HG03060 (cell line): ENCODE measurements around the gene CTBP1.

ENCODE experiments used
- ATAC-seq: cut with Tn5 transposase; IDR thresholded peaks from one replicate; pipeline ENCODE4 v1.9.1; 2021; ENCODE audit warnings: low read depth, moderate number of reproducible peaks; ENCODE audit not compliant: unreplicated experiment

Gene CTBP1

DNA sequence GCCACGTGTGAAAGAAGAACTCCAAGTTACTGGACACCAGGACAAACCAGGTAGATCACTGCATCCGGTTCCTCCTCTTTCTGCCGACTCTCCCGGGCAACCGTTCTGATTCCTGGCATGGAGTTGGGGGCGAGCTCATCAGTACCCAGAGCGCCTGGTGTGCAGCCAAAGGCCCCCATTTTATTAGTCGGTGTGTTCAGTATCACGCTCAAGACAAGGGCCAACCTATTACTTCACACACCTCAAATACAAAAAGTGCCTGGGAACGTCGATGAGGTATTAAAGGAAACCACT lies 2.8 kb upstream of the CTBP1 start:
- ATAC-seq, result no peak

DNA sequence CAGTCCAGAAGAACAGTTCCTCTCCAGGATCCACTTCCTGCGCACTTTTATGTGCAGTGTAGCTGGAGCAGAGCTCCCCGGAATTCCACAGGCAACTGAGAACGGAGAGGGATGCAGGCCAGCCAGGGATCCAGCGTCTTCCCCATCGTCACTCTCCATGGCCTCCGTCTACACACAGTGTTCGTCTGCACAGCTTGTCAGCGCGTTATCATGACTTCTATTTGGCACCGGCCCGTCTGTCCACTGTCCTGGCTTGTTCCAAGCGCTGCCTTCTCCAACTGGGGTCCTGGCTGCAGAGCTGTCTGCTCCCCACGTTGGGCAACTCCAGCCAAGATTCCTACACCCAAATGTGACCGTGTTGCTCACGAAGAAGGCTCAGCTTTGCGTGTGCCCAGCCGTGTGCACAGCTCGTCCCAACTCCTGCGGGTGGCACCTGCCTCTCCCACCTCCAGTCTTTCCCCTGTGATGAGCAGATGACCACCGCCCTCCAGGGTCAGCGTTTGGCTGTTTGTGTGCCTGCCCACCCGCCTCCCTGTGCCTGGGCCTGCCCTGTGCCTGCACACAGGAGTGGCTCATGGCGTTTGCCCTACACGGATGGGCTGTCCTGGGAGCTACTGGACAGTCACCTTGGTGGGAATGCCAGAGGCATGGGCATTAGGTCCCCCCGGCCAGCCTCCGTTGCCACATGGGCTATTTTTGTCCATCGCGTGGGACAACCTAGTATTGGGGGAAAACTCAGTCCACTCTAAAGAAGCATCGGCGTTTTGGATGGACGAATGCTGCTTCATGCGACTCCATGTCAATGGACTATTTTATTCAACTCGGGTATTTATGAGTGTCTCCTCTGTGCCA lies 2.2 kb upstream of the CTBP1 start:
- ATAC-seq, result no peak

DNA sequence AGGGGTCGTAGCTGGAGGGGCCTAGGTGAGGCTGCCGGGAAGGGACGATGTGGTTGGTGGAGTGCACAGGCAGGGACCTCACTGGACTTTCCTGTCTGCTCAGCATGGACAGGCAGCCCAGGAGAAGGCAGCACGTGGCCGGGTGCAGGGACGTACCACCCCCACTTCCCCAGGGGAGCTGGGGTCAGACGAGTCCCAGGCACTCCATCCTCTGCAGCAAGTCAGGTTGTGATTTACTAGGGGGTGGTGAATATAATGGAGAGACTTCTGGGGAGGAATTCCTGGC lies 1.5 kb upstream of the CTBP1 start:
- no peak for ATAC-seq

DNA sequence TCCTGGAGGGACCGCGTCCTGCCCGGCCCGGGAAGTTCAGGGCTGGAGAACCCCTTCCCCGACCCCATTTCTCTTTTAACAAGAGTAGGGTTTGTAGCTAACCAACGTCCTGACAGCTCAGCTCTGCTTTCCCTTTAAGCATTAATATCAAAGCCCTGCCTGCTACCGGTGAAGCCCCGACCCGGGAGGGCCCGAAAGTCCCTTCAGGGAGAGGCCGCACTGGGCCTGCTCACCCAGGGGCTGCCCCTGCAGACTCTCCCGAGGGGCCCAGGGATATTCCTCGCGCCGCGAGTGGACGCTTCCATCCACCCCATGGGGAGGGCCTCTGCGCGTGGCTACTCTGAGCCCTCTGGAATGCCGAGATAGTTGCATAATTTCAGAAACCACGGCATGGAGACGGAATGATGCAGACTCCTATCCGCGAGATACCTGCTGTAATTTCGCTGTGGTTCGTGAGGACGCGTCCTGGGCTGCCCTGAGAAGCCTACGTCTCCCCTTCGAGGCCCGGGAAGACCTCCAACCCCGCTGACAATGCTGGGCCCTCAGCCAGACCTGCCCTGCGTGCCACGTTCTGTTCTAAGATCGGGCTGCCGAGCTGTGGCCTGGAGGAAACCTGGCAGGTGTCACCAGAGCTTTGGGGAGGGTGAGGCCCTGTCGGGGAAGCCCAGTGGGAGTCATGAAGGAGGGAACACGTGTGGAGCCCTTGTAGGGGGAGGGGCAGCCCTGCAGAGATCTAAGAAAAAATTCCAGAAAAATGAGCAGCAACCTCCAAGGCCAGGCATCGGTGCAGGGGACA lies 999 bp upstream of the CTBP1 start:
- ATAC-seq, result peak; percentile 10

DNA sequence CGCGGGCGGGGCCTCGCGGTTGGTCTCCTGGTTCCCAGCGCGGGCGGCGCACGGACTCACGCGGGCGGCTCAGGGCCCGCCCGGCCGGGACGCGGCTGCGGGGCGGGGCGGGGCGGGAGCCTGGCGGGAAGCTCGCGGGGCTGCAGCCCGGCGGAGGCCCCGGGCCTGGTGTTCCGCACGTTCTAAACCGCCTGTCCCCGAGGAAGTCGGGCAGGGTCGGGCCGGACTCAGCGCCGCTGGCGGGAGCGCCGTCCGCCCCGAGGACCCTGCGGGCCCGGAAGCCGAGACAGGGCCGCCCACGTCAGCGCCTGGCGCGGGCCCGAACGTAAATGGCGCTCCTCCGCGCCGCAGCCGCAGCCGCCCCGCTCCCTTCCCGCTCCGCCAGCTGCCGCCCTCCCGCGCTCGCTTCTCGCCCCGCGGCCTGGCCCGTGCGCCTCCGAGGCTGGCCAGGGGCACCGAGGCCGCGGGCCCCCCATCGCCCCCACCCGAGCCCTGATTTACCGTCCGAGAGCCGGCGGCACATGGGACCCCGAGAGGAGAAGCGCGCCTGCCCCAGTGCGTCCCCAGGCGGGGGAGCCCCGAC lies 309 bp upstream of the CTBP1 start:
- peak; percentile 27 for ATAC-seq

DNA sequence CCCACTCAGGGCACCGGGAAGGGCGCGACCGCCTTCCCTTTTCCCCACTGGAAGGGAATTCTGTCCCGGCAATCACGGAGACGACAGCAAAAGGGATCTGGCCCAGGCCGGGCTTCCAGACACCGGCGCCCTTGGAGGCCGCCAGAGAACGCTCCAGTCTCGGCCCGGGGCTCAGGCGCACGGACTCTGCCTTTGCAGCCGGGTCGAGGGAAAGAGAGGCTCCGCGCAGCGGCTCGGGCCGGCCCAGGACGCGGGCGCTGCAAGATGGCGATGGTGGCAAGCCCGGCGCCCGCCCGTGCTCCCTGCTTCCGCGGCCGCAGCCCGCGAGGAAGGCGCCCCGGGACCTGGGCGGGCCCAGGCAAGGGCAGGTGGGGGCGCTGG lies 1.1 kb downstream of the CTBP1 start:
- no peak for ATAC-seq

DNA sequence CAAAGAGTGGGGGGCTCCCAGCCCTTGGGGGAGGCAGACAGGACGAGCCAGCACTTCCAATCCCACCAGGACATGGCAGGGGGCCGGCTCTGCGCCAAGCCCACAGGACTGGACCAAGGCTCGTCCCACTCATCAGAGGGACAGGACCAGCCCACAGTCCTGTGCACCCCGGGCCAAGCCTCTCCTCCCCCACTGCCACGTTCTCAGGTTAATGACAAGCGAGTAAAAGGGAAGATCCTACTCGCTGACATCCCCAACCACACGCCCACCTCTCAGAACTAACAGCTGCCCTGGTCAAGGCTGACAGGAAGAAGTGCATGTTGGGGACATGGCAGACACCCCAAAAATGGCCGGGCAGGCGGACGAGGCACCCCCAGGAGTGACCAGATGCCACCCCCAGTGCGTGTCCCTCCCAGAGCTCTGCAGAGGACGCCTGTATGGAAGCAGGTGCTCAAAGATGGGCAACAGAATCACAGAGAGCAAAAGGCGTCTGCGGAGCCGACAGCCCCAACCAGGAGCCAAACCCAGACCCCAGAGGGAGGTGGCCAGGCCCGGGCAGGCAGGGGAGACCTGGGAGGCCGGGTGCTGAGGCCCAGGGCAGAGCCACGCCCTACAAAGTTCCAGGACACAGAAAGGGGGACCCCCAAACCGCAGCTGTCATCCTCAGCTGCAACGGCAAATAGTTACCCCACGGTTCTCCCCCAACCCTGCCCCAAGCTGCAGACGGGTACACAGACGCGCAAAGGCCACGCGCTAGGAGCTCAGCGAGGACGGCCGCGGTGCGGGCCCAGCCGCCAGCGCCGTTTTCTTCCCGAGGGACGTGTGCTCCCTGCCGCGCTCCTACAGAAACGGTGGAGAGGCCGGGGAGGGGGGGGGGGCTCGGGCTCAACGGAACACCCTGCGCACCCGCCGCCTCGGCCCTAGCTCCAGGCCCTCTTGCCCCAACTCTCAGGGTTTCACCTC lies 1.7 kb downstream of the CTBP1 start:
- ATAC-seq, result no peak

DNA sequence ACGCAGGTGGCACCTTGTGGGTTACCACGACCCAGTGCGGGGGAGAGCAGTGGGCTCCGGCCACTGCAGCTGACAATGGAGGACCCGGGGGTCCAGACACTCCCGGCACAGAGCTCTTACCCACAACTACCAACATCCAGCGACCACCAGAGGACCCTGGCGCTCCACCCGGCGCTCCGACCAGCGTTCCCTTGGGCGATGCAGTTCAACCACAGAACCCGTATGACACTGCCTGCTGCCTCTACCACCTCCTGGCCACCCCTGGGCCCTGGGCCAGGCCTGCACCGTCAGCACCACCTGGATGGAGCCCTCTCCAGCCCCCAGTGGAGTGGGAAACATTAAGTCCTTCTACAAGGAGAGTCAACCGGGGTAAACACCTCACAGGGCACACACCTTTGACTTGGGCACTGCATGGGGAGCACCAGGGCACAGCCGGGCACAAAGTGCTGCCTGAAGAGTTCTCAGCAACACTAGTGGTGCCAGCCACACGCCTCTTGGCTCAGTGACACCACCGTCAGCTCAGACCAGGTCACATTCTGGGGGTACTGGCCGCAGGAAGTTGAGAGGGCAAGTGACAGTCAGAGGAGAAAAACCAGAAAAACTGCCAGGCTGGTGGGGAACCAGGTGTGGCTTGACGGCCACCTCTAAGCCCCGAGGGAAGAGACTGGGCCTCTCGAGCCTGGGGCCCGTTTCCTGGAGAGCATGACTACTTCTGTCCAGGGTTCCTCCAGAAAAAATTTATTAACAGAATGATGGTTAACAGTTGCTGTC lies 2.6 kb downstream of the CTBP1 start:
- no peak for ATAC-seq

DNA sequence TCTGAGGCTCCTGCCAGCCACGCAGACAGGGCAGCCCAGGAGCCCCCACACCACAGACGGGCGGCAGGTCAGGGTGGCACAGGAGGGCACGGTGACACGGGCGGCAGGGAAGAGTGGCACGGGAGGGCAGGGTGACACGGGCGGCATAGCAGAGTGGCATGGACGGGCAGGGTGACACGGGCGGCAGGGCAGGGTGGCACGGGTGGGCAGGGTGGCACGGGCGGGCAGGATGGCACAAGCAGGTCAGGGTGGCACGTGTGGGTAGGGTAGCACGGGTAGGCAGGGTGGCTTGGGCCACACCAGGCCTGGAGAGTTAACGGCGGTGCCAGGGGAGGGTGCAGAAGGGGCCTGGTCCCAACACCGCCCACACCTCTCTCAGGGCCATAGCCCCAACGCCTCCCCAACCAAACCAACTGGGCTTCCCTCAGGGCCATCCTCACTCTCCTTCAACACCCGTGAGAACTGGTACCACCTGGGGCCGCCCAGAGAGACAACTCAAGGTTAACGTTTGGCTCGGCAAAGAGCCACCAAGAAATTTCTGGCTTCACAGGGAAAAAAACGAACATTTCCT lies 3.4 kb downstream of the CTBP1 start:
- ATAC-seq, result no peak

DNA sequence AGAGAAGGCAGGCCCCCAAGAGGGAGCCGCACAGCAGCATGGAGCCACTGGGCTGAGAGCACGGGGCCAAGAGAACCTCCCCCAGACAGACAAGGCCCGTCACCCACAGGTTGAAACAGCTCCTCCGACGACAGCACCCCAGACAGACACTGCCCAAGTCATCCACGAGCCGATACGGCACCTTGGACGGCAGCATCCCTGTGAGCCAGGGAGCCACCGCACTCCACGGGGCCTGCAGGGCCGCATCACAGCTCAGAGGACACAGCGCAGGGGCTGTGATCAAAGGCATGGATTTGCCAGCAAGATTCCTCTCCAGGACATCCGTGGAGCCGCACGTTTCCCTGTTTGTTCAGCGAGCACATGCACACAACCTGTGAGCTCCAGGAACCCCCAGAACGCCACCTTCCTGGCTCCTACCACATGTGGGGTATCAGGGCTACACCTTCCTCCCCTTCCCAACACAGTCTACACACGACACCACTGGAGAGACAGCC lies 3.9 kb downstream of the CTBP1 start:
- ATAC-seq, result no peak

DNA sequence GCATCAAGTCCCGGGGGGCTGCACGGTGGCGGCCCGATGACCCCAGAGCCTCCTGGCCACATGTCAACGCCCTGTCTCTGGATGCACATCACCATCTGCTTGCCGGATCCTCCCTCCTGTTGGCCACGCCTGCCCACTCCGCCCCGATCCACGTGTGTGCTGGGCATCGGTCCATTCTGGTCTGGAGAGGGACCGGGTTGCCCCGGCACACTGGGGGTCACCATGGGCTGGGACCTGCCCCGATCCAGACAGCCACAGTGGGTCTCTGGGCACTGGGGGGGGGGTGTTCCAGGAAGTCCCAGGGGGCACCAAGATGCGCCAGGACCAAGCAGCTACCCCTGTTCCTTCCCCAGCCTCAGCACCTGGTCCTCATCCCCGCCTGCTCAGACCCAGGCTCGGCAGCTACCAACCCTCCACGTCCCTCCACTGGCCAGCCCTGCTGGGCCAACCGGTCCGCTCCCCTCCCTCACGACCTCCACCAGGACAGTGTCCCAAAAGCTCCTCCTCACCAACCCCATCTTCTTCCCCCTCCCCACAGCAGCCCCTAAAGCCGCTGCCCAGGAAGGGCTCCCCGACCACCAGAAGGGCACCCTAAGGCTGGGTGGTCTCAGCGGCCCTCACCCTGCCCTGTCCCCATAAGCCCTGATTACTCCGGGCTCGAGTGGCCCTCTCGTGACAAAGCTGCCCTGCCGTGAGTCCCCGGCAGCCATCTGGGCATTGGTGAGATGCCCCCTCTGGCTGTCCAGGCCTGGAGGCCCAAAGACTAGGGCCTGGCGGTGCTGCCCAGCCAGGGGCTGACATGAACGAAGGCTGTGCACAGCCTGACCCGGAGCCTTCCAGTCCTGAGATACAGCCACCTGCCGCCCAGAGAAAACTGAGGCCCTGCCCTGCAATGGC lies 4.6 kb downstream of the CTBP1 start:
- no peak for ATAC-seq

DNA sequence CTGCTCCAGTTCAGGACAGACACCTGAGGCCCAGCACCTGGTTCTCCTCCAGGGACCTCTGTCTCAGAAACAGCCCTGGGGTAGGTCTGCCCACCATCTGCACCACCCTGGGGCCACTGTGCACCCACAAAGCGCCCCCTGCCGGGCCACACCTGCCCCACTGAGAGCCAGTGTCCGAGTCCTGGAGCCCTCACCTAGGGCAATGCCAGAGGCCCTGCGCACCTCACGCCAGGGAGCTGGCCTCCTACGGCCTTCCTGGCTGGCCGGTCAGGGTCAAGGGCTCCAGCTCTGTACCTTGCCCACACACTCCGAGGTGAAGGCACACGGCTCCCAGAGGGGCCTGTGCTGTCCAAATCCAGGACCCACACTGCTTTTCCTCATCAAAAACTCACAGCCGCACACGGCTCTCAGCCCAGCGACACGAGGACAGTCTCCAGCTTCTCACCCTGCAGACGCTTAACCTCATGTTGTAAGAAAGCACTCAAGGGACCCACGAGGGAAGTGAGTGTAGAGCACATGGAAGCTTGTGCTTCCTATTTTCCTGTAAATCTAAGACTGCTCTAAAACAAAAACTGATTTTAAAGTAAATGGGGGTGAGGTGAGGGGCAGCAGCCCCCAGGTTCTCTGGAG lies 5.4 kb downstream of the CTBP1 start:
- ATAC-seq, result no peak

DNA sequence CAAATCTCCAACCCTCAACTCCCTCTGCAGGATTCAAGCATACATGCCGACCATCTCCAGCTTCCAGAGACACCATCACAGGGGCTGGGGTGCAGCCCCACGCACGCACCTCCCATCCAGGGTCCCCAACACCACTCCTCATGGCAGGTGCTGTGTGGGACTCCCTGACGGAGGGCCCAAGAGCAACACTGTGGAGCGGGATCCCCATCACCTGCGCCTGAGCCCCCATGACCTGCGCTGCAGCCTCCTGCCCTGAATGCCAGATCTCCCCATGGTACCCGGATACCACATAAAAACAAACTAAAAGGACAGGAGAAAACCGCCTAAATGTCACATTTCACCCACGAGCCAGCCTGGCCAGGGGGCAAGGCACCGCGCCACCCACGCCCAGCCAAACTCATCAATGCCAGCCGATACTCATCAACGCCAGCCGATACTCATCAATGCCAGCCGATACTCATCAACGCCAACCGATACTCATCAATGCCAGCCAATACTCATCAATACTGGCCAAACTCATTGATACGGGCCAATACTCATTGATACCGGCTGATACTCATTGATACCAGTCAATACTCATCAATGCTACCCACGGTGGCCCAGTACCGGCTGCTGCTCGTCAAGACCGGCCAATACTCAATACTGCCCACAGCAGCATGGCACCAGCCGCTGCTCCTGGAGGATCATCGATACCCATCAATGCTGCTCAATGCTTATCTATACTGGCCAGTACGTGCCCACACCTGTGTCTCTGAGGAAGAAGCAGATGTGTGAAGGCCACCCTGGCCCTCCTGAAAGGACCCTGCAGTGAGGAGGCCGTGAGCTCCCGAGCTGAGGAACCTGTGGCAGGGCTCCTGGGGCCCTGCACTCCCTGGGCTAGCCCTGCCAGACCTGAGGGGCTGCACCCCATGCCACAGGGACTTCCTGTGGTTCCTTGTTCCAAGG lies 6.2 kb downstream of the CTBP1 start:
- no peak for ATAC-seq

DNA sequence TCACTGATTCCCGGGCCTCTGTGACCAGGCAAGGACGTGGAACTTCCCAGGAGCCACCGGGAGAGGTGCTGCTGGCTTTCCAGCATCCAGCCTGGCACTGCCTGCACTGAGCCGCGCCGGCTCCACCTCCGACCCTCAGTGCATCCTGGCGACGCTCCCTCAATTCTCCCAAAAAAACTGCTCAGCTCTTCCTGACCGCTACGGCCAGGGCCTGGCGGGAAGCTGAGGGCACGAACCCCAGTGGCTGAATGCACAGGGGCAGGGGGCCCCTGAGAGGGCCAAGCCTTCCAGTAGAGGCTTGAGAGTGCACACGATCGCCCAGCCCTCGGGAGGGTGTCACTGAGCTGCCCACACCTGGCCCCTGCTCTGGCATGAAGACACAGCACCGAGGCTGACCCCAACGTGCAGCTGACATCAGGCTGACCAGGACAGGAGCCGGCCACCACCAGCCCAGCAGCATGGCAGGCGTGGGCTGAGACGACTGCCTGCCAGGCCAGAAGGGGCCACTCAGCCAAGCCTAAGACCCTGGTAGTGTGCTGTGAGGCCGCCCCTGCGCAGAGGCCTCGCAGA lies 6.9 kb downstream of the CTBP1 start:
- no peak for ATAC-seq

DNA sequence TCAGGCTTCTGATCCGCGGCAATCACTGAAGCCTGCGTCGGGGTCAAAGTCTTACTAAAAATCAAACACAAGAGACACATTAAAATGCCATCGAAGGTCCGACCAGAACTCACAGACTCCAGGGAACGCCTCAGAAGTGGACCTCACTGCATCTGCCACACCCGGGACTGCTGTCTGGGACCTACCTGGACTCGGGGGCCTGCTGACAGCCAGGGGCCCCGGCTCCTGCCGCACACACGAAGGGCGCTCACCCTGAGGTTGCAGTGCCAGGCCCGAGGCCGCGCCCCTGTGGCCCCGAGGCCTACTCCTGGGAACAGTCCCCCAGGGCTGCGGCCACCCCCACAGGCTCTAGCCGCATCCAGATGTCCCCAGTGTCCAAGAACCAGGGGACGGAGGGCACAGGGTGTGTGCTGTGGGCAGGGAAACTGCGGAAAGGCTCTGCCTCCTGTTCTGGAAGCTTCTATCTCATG lies 7.4 kb downstream of the CTBP1 start:
- ATAC-seq, result no peak

DNA sequence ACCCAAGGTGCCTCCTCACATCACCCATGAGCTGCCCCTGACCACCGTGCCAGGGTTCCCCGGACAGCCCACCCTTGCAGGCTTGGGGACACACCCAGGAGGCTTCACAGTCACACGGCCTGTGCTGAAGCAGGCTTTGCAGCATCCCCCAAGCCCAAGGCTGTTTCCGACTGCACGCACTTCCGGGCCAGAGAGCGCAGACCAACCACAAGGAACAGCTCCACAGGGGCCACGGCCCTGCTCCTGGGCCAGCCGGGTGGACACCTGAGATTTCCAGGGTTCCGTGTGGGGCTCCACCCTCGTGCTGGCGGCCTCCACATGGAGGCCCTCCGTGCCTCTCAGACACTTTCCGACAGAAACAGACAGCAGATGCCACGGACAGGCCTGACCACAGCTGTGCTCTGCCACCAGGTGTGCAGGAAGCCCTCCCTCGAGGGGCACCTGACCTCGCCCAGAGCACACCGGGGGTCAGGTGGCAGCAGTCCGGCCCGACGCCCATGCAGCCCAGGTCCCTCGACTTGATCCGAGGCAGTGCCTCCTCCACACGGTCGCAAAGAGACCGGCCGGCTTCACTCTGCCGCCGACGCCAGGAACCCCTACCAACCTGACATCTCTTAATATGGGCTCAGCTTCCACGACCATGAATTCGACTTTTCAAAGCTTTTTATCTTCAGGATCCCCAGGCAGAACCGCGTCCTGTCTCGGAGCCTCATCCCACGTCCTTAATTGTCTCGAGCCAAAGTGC lies 8.0 kb downstream of the CTBP1 start:
- no peak for ATAC-seq
